CD4-positive, alpha-beta T cell treated with Interleukin-4 for 1 hour (primary cell): ENCODE data around the gene VPS13C.
A peak's percentile ranks its signal among the peaks of the same experiment; 100 is the strongest.

ENCODE experiments used
- DNase-seq, 2 donors: peaks; one replicate each; pipeline ENCODE4 v3.0.0-alpha.2; 2020 to 2022

The VPS13C gene

GRCh38 chr15:61840090-61840489, 220.2 kb downstream of the VPS13C start:
- DNase-seq, result no peak

- no peak for DNase-seq
Observed at GRCh38 chr15:61839546-61839945, 220.7 kb downstream of the VPS13C start.

GRCh38 chr15:61835496-61836106, 224.6 kb downstream of the VPS13C start:
- peak; percentile 36 to 53 for DNase-seq

- DNase-seq, result no peak
Observed at GRCh38 chr15:61835029-61835428, 225.2 kb downstream of the VPS13C start.

- DNase-seq, result peak; percentile 47 to 68
Observed at GRCh38 chr15:61834076-61834697, 226.1 kb downstream of the VPS13C start.

- DNase-seq, result no peak
Observed at GRCh38 chr15:61832223-61832622, 228.0 kb downstream of the VPS13C start.

GRCh38 chr15:61831505-61831921, 228.7 kb downstream of the VPS13C start:
- no peak for DNase-seq

GRCh38 chr15:61830536-61831330, 229.5 kb downstream of the VPS13C start:
- no peak for DNase-seq

- no peak for DNase-seq
Observed at GRCh38 chr15:61829514-61829889, 230.7 kb downstream of the VPS13C start.

GRCh38 chr15:61828860-61829513, 231.3 kb downstream of the VPS13C start:
- no peak for DNase-seq

- DNase-seq, result no peak
Observed at GRCh38 chr15:61828008-61828407, 232.2 kb downstream of the VPS13C start.

GRCh38 chr15:61827131-61827530, 233.1 kb downstream of the VPS13C start:
- no peak for DNase-seq

GRCh38 chr15:61824291-61824690, 236.0 kb downstream of the VPS13C start:
- no peak for DNase-seq

- no peak for DNase-seq
Observed at GRCh38 chr15:61822511-61822910, 237.7 kb downstream of the VPS13C start.

- DNase-seq, result no peak
Observed at GRCh38 chr15:61820951-61821350, 239.3 kb downstream of the VPS13C start.

- no peak for DNase-seq
Observed at GRCh38 chr15:61820212-61820611, 240.0 kb downstream of the VPS13C start.

GRCh38 chr15:61819386-61819785, 240.9 kb downstream of the VPS13C start:
- no peak for DNase-seq

- no peak for DNase-seq
Observed at GRCh38 chr15:61818801-61819200, 241.4 kb downstream of the VPS13C start.

- DNase-seq, result no peak
Observed at GRCh38 chr15:61816856-61817255, 243.4 kb downstream of the VPS13C start.

GRCh38 chr15:61815356-61816083, 244.7 kb downstream of the VPS13C start:
- DNase-seq, result no peak

- no peak for DNase-seq
Observed at GRCh38 chr15:61812476-61812875, 247.8 kb downstream of the VPS13C start.

GRCh38 chr15:61811952-61812351, 248.3 kb downstream of the VPS13C start:
- no peak for DNase-seq

- DNase-seq, result no peak
Observed at GRCh38 chr15:61809216-61809615, 251.0 kb downstream of the VPS13C start.
